IMR-90 (cell line): ENCODE results near the gene CTAGE9.
"Not testable (repeated sequence)": the region's sequence is repeated elsewhere in the genome, so short reads cannot be mapped to it uniquely, and the experiment has no call there.

Source experiments
- BHLHE40 ChIP-seq: fragments of 150-350 bp; IDR thresholded peaks from 2 replicates; pipeline ENCODE4 v1.6.1; 2016; ENCODE audit warnings: mild to moderate bottlenecking, low read depth, low read length
- CEBPB ChIP-seq: IDR thresholded peaks from 2 replicates; pipeline ENCODE4 v1.6.1; 2012; ENCODE audit warnings: low read depth, low read length, improper control_type of control experiment
- CTCF ChIP-seq: conservative IDR thresholded peaks from 2 replicates; pipeline ENCODE4 v1.5.1; 2012; ENCODE audit warnings: mild to moderate bottlenecking, low read depth, low read length, improper control_type of control experiment
- ELK1 ChIP-seq: fragments of 150-350 bp; IDR thresholded peaks from 2 replicates; pipeline ENCODE4 v1.6.1; 2016; ENCODE audit warnings: low read depth, mild to moderate bottlenecking, low read length, moderate library complexity, borderline replicate concordance
- FOS ChIP-seq: fragments of 150-350 bp; IDR thresholded peaks from 2 replicates; pipeline ENCODE4 v1.6.1; 2016; ENCODE audit warnings: low read depth, low read length
- MAFK ChIP-seq: IDR thresholded peaks from 2 replicates; pipeline ENCODE4 v1.6.1; 2012; ENCODE audit warnings: low read depth, low read length, improper control_type of control experiment
- MAZ ChIP-seq: IDR thresholded peaks from 2 replicates; pipeline ENCODE4 v1.6.1; 2012; ENCODE audit warnings: low read depth, mild to moderate bottlenecking, low read length, improper control_type of control experiment, moderate library complexity, borderline replicate concordance
- MXI1 ChIP-seq: IDR thresholded peaks from 2 replicates; pipeline ENCODE4 v1.6.1; 2012; ENCODE audit warnings: low read depth, mild to moderate bottlenecking, low read length, moderate library complexity, borderline replicate concordance
- POLR2A ChIP-seq: IDR thresholded peaks from 2 replicates; pipeline ENCODE4 v1.6.1; 2012; ENCODE audit warnings: mild to moderate bottlenecking, low read depth, low read length
- RAD21 ChIP-seq: IDR thresholded peaks from 2 replicates; pipeline ENCODE4 v1.6.1; 2012; ENCODE audit warnings: low read length, improper control_type of control experiment
- RFX5 ChIP-seq: IDR thresholded peaks from 2 replicates; pipeline ENCODE4 v1.8.0; 2012; ENCODE audit warnings: low read depth, mild to moderate bottlenecking, low read length, moderate library complexity
- SMC3 ChIP-seq: fragments of 150-350 bp; IDR thresholded peaks from 2 replicates; pipeline ENCODE4 v1.6.1; 2016; ENCODE audit warnings: low read depth, mild to moderate bottlenecking, antibody characterized with exemption, low read length, moderate library complexity

GRCh38 chr6:131751012-131751715, 40.3 kb upstream of the CTAGE9 start:
- not testable (repeated sequence) for TF ChIP-seq CTCF, RFX5, POLR2A, SMC3, BHLHE40, ELK1, CEBPB, MAZ, FOS, RAD21, MXI1, MAFK
